MG63 (cell line): ENCODE measurements around the gene KSR1. TPM values are rescaled to one million over a fixed set of nuclear protein-coding genes. Genes with fewer than 3 reads are reported as not detected.

Experiments used
- DNase-seq: peaks from one replicate; pipeline ENCODE4 v3.0.0-alpha.2; 2020
- H3K27me3 ChIP-seq: fragments of 250-450 bp; sonication (Bioruptor Pico); 2 replicates; pipeline ENCODE4 v1.5.1; 2020; ENCODE audit warnings: mild to moderate bottlenecking, moderate library complexity
- H3K36me3 ChIP-seq: fragments of 250-450 bp; sonication (Bioruptor Pico); 2 replicates; pipeline ENCODE4 v1.5.1; 2020; ENCODE audit warnings: mild to moderate bottlenecking, moderate library complexity
- H3K4me3 ChIP-seq: fragments of 250-450 bp; sonication (Bioruptor Pico); 2 replicates; pipeline ENCODE4 v1.5.1; 2020; ENCODE audit warnings: mild to moderate bottlenecking, moderate library complexity
- H3K9me3 ChIP-seq: fragments of 250-450 bp; sonication (Bioruptor Pico); 2 replicates; pipeline ENCODE4 v1.5.1; 2020; ENCODE audit warnings: mild to moderate bottlenecking, moderate library complexity
- total RNA-seq: library from RNA; depleted of rRNA; stranded (reverse); fragments of >200 nt; shearing (Covaris generic); gene quantifications from 2 replicates; pipeline ENCODE4 v1.2.3, GENCODE V29; 2014; ENCODE audit warnings: low replicate concordance

KSR1 gene
- total RNA-seq, 1 experiment from 2014 or later: 7.6 TPM

- peak; percentile 47 for DNase-seq
- no peaks in the 10 kb centered on the region for H3K9me3 ChIP-seq
- no peak overlapping the region for H3K4me3 ChIP-seq
- H3K27me3 ChIP-seq: no peaks in the 10 kb centered on the region
- no peaks in the 10 kb centered on the region; the same call in 1 of the 2 replicates for H3K36me3 ChIP-seq
These were observed 145.1 kb downstream of the KSR1 start for GRCh38 chr17:27601069-27601974.

- Histone ChIP-seq H3K36me3 (no peaks in the 10 kb centered on the region; the same call in 1 of the 2 replicates), H3K27me3 (no peaks in the 10 kb centered on the region), H3K4me3 (no peak overlapping the region), H3K9me3 (no peaks in the 10 kb centered on the region)
- DNase-seq: no peak
These were observed 145.7 kb downstream of the KSR1 start for GRCh38 chr17:27601975-27602302.

GRCh38 chr17:27602721-27603420 is 146.6 kb downstream of the KSR1 start:
- H3K27me3 ChIP-seq: no peaks in the 10 kb centered on the region
- H3K36me3 ChIP-seq: no peaks in the 10 kb centered on the region; the same call in 1 of the 2 replicates
- DNase-seq: peak; percentile 58
- no peaks in the 10 kb centered on the region for H3K9me3 ChIP-seq
- H3K4me3 ChIP-seq: no peak overlapping the region

GRCh38 chr17:27603421-27603770 is 147.1 kb downstream of the KSR1 start:
- no peak for DNase-seq
- H3K4me3 ChIP-seq: no peak overlapping the region
- no peaks in the 10 kb centered on the region for H3K9me3 ChIP-seq
- no peaks in the 10 kb centered on the region; the same call in 1 of the 2 replicates for H3K36me3 ChIP-seq
- no peaks in the 10 kb centered on the region for H3K27me3 ChIP-seq

GRCh38 chr17:27603880-27604794 is 147.9 kb downstream of the KSR1 start:
- Histone ChIP-seq H3K27me3 (no peaks in the 10 kb centered on the region), H3K9me3 (no peaks in the 10 kb centered on the region), H3K36me3 (no peaks in the 10 kb centered on the region), H3K4me3 (no peak overlapping the region)
- no peak for DNase-seq

GRCh38 chr17:27605409-27605808 is 149.2 kb downstream of the KSR1 start:
- H3K36me3 ChIP-seq: no peaks in the 10 kb centered on the region
- no peak for DNase-seq

GRCh38 chr17:27607521-27608091 is 151.4 kb downstream of the KSR1 start:
- no peaks in the 10 kb centered on the region for H3K27me3 ChIP-seq
- no peaks in the 10 kb centered on the region for H3K9me3 ChIP-seq
- no peaks in the 10 kb centered on the region for H3K36me3 ChIP-seq
- no peak overlapping the region for H3K4me3 ChIP-seq
- DNase-seq: no peak

More at GRCh38 chr17:27605409-27605808, 149.2 kb downstream of the KSR1 start:
- Histone ChIP-seq H3K9me3 (no peaks in the 10 kb centered on the region), H3K27me3 (no peaks in the 10 kb centered on the region), H3K4me3 (no peak overlapping the region)

GRCh38 chr17:27608328-27609230 is 152.3 kb downstream of the KSR1 start:
- Histone ChIP-seq H3K9me3 (no peaks in the 10 kb centered on the region), H3K27me3 (no peaks in the 10 kb centered on the region), H3K4me3 (no peak overlapping the region), H3K36me3 (no peaks in the 10 kb centered on the region)
- no peak for DNase-seq

GRCh38 chr17:27609611-27610303 is 153.5 kb downstream of the KSR1 start:
- H3K9me3 ChIP-seq: no peaks in the 10 kb centered on the region
- peak; percentile 42 for DNase-seq
- H3K36me3 ChIP-seq: no peaks in the 10 kb centered on the region
- no peaks in the 10 kb centered on the region for H3K27me3 ChIP-seq
- no peak overlapping the region for H3K4me3 ChIP-seq

GRCh38 chr17:27610304-27610677 is 154.0 kb downstream of the KSR1 start:
- Histone ChIP-seq H3K27me3 (no peaks in the 10 kb centered on the region), H3K9me3 (no peaks in the 10 kb centered on the region), H3K36me3 (no peaks in the 10 kb centered on the region; the same call in 1 of the 2 replicates), H3K4me3 (no peak overlapping the region)
- no peak for DNase-seq

GRCh38 chr17:27612160-27612770 is 156.0 kb downstream of the KSR1 start:
- Histone ChIP-seq H3K9me3 (no peaks in the 10 kb centered on the region), H3K4me3 (no peak overlapping the region), H3K36me3 (no peaks in the 10 kb centered on the region; the same call in 1 of the 2 replicates), H3K27me3 (no peaks in the 10 kb centered on the region)
- no peak for DNase-seq

GRCh38 chr17:27613433-27613832 is 157.2 kb downstream of the KSR1 start:
- no peaks in the 10 kb centered on the region; the same call in 1 of the 2 replicates for H3K36me3 ChIP-seq
- no peaks in the 10 kb centered on the region for H3K9me3 ChIP-seq
- DNase-seq: no peak
- H3K27me3 ChIP-seq: no peaks in the 10 kb centered on the region
- H3K4me3 ChIP-seq: no peak overlapping the region

- H3K36me3 ChIP-seq: no peaks in the 10 kb centered on the region; the same call in 1 of the 2 replicates
- no peak for DNase-seq
- H3K27me3 ChIP-seq: no peaks in the 10 kb centered on the region
- H3K9me3 ChIP-seq: no peaks in the 10 kb centered on the region
- H3K4me3 ChIP-seq: no peak overlapping the region
These were observed 158.9 kb downstream of the KSR1 start for GRCh38 chr17:27615121-27615520.

- no peaks in the 10 kb centered on the region for H3K9me3 ChIP-seq
- no peak overlapping the region for H3K4me3 ChIP-seq
- no peak for DNase-seq
- H3K36me3 ChIP-seq: no peaks in the 10 kb centered on the region; the same call in 1 of the 2 replicates
- no peaks in the 10 kb centered on the region for H3K27me3 ChIP-seq
These were observed 160.2 kb downstream of the KSR1 start for GRCh38 chr17:27616414-27616813.

- no peak overlapping the region for H3K4me3 ChIP-seq
- H3K27me3 ChIP-seq: no peaks in the 10 kb centered on the region
- no peaks in the 10 kb centered on the region; the same call in 1 of the 2 replicates for H3K36me3 ChIP-seq
- H3K9me3 ChIP-seq: no peaks in the 10 kb centered on the region
- no peak for DNase-seq
These were observed 162.2 kb downstream of the KSR1 start for GRCh38 chr17:27618417-27618816.
